WTC11 (cell line): ENCODE data around the gene NIFK. TPM values are rescaled to one million over a fixed set of nuclear protein-coding genes. Genes with fewer than 3 reads are reported as not detected.

Experiments
- ATAC-seq: fragments of 200-7000 bp; cut with Tn5 transposase; 2 replicates; pipeline ENCODE4 v1.10.0; 2021; ENCODE audit warnings: mild to moderate bottlenecking, moderate library complexity
- CTCF ChIA-PET: fragments of 300-600 bp; sonication (Branson Sonifier 250); formaldehyde crosslinking; loops from one replicate; lab custom pipeline; 2021; ENCODE audit warnings: antibody characterized with exemption; lab: Charles Lee
- POLR2A ChIA-PET: fragments of 350-600 bp; sonication (Branson Sonifier 250); formaldehyde crosslinking; loops from one replicate; lab custom pipeline; 2021; ENCODE audit warnings: antibody characterized with exemption; lab: Charles Lee
- DNase-seq: peaks from one replicate; pipeline ENCODE4 v3.0.0; 2021; ENCODE audit warnings: low spot score
- H3K27ac Mint-ChIP-seq: 2 replicates; pipeline ENCODE4 v1.8.0; 2021; ENCODE audit warnings: mixed read lengths
- H3K27me3 Mint-ChIP-seq: 2 replicates; pipeline ENCODE4 v1.8.0; 2021; ENCODE audit warnings: low read depth, mild to moderate bottlenecking, moderate library complexity, mixed read lengths
- H3K36me3 Mint-ChIP-seq: 2 replicates; pipeline ENCODE4 v1.8.0; 2021; ENCODE audit warnings: mixed read lengths
- H3K4me1 Mint-ChIP-seq: 2 replicates; pipeline ENCODE4 v1.8.0; 2022; ENCODE audit warnings: mixed read lengths
- H3K4me3 Mint-ChIP-seq: 2 replicates; pipeline ENCODE4 v1.8.0; 2021; ENCODE audit warnings: mild to moderate bottlenecking, moderate library complexity, mixed read lengths
- H3K9me3 Mint-ChIP-seq: 2 replicates; pipeline ENCODE4 v1.8.0; 2021; ENCODE audit warnings: mixed read lengths
- ESRRA ChIP-seq: sonication (generic); formaldehyde crosslinking; IDR thresholded peaks from 2 replicates; pipeline ENCODE4 v1.8.1; 2022; ENCODE audit warnings: mild to moderate bottlenecking, missing genetic modification reagents, borderline replicate concordance
- ETV6 ChIP-seq: sonication (generic); formaldehyde crosslinking; IDR thresholded peaks from 2 replicates; pipeline ENCODE4 v1.8.1; 2022; ENCODE audit warnings: mild to moderate bottlenecking, missing genetic modification reagents
- FOXJ3 ChIP-seq: sonication (generic); formaldehyde crosslinking; IDR thresholded peaks from 2 replicates; pipeline ENCODE4 v1.9.0; 2021; ENCODE audit warnings: missing genetic modification reagents, mild to moderate bottlenecking, borderline replicate concordance
- GABPB1 ChIP-seq: sonication (generic); formaldehyde crosslinking; IDR thresholded peaks from 2 replicates; pipeline ENCODE4 v1.8.1; 2023; ENCODE audit warnings: mild to moderate bottlenecking, missing genetic modification reagents
- JUN ChIP-seq: sonication (generic); formaldehyde crosslinking; IDR thresholded peaks from 2 replicates; pipeline ENCODE4 v1.8.0; 2023; ENCODE audit warnings: mild to moderate bottlenecking, missing genetic modification reagents
- NFE2L1 ChIP-seq: sonication (generic); formaldehyde crosslinking; IDR thresholded peaks from 2 replicates; pipeline ENCODE4 v1.8.1; 2023; ENCODE audit warnings: missing genetic modification reagents
- NR1H2 ChIP-seq: sonication (generic); formaldehyde crosslinking; IDR thresholded peaks from 2 replicates; pipeline ENCODE4 v1.9.0; 2021; ENCODE audit warnings: mild to moderate bottlenecking, moderate library complexity, missing genetic modification reagents
- PRRX2 ChIP-seq: fragments of 250-450 bp; sonication (Bioruptor Pico); IDR thresholded peaks from 2 replicates; pipeline ENCODE4 v1.8.0; 2021; ENCODE audit warnings: mild to moderate bottlenecking
- RELA ChIP-seq: sonication (generic); formaldehyde crosslinking; IDR thresholded peaks from 2 replicates; pipeline ENCODE4 v1.8.1; 2022; ENCODE audit warnings: missing genetic modification reagents, mild to moderate bottlenecking, borderline replicate concordance
- SOX15 ChIP-seq: fragments of 250-450 bp; sonication (Bioruptor Pico); IDR thresholded peaks from 2 replicates; pipeline ENCODE4 v1.9.0; 2021; ENCODE audit warnings: mild to moderate bottlenecking
- TEAD4 ChIP-seq: sonication (generic); formaldehyde crosslinking; IDR thresholded peaks from 2 replicates; pipeline ENCODE4 v1.8.0; 2022; ENCODE audit warnings: mild to moderate bottlenecking, missing genetic modification reagents
- ZNF138 ChIP-seq: sonication (generic); formaldehyde crosslinking; conservative IDR thresholded peaks from 2 replicates; pipeline ENCODE4 v1.8.1; 2022; ENCODE audit warnings: mild to moderate bottlenecking, moderate library complexity, missing genetic modification reagents
- ZNF671 ChIP-seq: fragments of 250-450 bp; sonication (Bioruptor Pico); IDR thresholded peaks from 2 replicates; pipeline ENCODE4 v1.8.0; 2021; ENCODE audit warnings: mild to moderate bottlenecking
- total RNA-seq: library from RNA; stranded (reverse); gene quantifications from 3 replicates; pipeline ENCODE4 v1.2.3, GENCODE V29; 2021
- TF ChIP-seq, protein P1 (sequence below): sonication (generic); formaldehyde crosslinking; conservative IDR thresholded peaks from 2 replicates; pipeline ENCODE4 v1.8.1; 2022; ENCODE audit warnings: mild to moderate bottlenecking, missing genetic modification reagents
- TF ChIP-seq, protein P2 (sequence below): sonication (generic); formaldehyde crosslinking; IDR thresholded peaks from 2 replicates; pipeline ENCODE4 v1.8.1; 2022; ENCODE audit warnings: low read depth, missing genetic modification reagents, borderline replicate concordance
- TF ChIP-seq, protein P3 (sequence below): fragments of 200-600 bp; IDR thresholded peaks from 2 replicates; pipeline ENCODE4 v1.8.0; 2022; ENCODE audit warnings: antibody characterized with exemption
- TF ChIP-seq, protein P4 (sequence below): fragments of 250-450 bp; sonication (Bioruptor Pico); IDR thresholded peaks from 2 replicates; pipeline ENCODE4 v1.9.0; 2021; ENCODE audit warnings: mild to moderate bottlenecking, borderline replicate concordance
- TF ChIP-seq, protein P5 (sequence below): sonication (generic); formaldehyde crosslinking; conservative IDR thresholded peaks from 2 replicates; pipeline ENCODE4 v1.8.1; 2023; ENCODE audit warnings: mild to moderate bottlenecking, low read depth, missing genetic modification reagents, moderate library complexity

NIFK gene
- total RNA-seq, 1 experiment from 2014 or later: 91.3 TPM

DNA sequence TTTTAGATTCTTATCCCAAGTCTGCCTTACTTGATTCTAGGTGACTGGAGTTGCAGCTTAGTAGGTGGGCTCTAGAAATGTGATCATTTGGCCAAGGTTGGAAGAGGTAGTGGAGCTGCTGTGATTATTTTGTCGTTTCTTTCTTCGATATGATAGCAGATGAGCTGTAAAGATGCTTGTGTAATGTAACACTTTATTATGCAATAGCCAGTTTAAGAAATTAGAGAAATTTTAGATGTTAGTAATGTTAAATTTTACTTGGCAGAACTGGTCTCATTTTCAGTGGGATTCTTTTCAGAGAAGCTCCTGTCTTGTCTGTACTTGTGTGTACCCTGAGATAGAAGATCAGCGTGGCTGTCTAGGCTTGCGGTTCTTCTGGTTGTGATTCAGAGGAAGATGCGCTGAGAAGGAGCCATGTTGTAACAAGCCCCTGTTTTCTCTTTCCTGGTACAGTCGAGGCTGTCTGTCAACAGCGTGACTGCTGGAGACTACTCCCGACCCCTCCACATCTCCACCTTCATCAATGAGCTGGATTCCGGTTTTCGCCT is 28.1 kb upstream of the NIFK start:
- Mint-ChIP-seq H3K4me1 (no peaks in the 10 kb centered on the region), H3K9me3 (no peaks in the 10 kb centered on the region), H3K27ac (no peak overlapping the region), H3K36me3 (peaks cover 81% of the 10 kb centered on the region), H3K4me3 (no peak overlapping the region), H3K27me3 (no peaks in the 10 kb centered on the region)
- TF ChIP-seq, protein P1, sequence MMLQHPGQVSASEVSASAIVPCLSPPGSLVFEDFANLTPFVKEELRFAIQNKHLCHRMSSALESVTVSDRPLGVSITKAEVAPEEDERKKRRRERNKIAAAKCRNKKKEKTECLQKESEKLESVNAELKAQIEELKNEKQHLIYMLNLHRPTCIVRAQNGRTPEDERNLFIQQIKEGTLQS: no peak
- TF ChIP-seq RELA (CRISPR knock-in tag): no peak
- no peak for TF ChIP-seq NR1H2
- TF ChIP-seq, protein P2, sequence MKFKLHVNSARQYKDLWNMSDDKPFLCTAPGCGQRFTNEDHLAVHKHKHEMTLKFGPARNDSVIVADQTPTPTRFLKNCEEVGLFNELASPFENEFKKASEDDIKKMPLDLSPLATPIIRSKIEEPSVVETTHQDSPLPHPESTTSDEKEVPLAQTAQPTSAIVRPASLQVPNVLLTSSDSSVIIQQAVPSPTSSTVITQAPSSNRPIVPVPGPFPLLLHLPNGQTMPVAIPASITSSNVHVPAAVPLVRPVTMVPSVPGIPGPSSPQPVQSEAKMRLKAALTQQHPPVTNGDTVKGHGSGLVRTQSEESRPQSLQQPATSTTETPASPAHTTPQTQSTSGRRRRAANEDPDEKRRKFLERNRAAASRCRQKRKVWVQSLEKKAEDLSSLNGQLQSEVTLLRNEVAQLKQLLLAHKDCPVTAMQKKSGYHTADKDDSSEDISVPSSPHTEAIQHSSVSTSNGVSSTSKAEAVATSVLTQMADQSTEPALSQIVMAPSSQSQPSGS (CRISPR knock-in tag): no peak
- no peak for TF ChIP-seq ESRRA (CRISPR knock-in tag)
- TF ChIP-seq FOXJ3 (CRISPR knock-in tag): no peak
- no peak for TF ChIP-seq PRRX2
- ATAC-seq: no peak
- ChIA-PET POLR2A (interaction anchor here (0.6 kb wide), 1 partner anchor 118 kb away, joined by 3 read pairs; no protein-coding TSS in a partner anchor), CTCF (no interaction called here)
- DNase-seq: no peak

DNA sequence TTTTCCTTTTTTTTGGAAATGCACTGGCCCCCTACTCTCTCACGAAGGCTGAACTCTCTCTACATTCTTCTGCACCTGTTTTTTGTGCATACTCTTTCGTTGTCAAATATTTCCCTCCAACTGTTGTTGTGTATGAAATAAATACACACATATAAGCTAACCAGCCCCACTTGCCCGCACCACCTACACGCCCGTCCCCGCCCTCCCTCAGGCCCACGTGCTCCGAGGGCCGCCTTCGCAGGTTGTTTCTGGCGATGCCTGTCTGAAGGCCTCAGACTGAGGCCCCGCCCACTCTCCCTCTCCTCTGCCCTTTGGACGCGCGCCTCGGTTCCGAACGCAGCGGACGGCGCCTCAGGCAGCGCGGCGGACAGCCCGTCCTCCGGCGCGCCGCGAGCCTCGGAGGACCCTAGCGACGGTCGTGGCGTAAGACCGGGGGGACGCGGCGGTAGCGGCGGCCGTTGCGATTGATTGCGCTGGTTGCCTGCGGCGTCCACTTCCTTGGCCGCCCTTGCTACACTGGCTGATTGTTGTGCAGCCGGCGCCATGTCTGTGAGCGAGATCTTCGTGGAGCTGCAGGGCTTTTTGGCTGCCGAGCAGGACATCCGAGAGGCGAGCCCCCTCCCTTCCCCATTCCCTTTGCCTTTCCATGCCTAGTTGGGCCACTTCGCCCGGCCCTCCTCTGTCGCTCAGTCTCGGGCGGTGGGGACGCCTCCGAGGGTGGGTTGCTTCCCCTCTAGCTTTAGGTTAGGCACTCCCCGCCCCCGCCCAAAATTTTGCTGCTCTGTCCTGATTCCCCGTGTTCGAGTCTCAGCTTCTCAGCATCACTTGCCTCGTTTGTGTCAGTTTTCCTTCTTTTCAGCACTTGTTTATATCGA is 18.8 kb upstream of the NIFK start, which contains the start of gene TSN:
Gene TSN (plus strand): TSS at position 415 of the 875 bp plus-strand sequence. CDS start 129 bp downstream, at position 544.
- peaks cover 12% of the 10 kb centered on the region for H3K4me1 Mint-ChIP-seq
- ChIA-PET POLR2A (interaction anchor here (0.6 to 1.4 kb wide), 3 partner anchors 19 to 670 kb away, joined by 3 to 4 read pairs (median 3); partner anchors contain the start of gene NIFK), CTCF (interaction anchor here (0.9 to 1.0 kb wide), 2 partner anchors 9 to 353 kb away, joined by 3 read pairs; no protein-coding TSS in a partner anchor)
- peak; percentile 97 for DNase-seq
- peaks cover 33% of the 10 kb centered on the region for H3K36me3 Mint-ChIP-seq
- ATAC-seq: peak; percentile 99
- H3K27ac Mint-ChIP-seq: peak within 1 kb of the TSS; percentile 98
- no peaks in the 10 kb centered on the region for H3K9me3 Mint-ChIP-seq
- H3K4me3 Mint-ChIP-seq: peak within 1 kb of the TSS; percentile 91
- H3K27me3 Mint-ChIP-seq: no peaks in the 10 kb centered on the region
- TF ChIP-seq, protein P3, sequence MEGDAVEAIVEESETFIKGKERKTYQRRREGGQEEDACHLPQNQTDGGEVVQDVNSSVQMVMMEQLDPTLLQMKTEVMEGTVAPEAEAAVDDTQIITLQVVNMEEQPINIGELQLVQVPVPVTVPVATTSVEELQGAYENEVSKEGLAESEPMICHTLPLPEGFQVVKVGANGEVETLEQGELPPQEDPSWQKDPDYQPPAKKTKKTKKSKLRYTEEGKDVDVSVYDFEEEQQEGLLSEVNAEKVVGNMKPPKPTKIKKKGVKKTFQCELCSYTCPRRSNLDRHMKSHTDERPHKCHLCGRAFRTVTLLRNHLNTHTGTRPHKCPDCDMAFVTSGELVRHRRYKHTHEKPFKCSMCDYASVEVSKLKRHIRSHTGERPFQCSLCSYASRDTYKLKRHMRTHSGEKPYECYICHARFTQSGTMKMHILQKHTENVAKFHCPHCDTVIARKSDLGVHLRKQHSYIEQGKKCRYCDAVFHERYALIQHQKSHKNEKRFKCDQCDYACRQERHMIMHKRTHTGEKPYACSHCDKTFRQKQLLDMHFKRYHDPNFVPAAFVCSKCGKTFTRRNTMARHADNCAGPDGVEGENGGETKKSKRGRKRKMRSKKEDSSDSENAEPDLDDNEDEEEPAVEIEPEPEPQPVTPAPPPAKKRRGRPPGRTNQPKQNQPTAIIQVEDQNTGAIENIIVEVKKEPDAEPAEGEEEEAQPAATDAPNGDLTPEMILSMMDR: no peak
- TF ChIP-seq RELA (CRISPR knock-in tag): no peak
- 0 out of 2 replicates have a peak, but pooled peaks have one; percentile 44 for TF ChIP-seq ETV6 (CRISPR knock-in tag)
- TF ChIP-seq, protein P4, sequence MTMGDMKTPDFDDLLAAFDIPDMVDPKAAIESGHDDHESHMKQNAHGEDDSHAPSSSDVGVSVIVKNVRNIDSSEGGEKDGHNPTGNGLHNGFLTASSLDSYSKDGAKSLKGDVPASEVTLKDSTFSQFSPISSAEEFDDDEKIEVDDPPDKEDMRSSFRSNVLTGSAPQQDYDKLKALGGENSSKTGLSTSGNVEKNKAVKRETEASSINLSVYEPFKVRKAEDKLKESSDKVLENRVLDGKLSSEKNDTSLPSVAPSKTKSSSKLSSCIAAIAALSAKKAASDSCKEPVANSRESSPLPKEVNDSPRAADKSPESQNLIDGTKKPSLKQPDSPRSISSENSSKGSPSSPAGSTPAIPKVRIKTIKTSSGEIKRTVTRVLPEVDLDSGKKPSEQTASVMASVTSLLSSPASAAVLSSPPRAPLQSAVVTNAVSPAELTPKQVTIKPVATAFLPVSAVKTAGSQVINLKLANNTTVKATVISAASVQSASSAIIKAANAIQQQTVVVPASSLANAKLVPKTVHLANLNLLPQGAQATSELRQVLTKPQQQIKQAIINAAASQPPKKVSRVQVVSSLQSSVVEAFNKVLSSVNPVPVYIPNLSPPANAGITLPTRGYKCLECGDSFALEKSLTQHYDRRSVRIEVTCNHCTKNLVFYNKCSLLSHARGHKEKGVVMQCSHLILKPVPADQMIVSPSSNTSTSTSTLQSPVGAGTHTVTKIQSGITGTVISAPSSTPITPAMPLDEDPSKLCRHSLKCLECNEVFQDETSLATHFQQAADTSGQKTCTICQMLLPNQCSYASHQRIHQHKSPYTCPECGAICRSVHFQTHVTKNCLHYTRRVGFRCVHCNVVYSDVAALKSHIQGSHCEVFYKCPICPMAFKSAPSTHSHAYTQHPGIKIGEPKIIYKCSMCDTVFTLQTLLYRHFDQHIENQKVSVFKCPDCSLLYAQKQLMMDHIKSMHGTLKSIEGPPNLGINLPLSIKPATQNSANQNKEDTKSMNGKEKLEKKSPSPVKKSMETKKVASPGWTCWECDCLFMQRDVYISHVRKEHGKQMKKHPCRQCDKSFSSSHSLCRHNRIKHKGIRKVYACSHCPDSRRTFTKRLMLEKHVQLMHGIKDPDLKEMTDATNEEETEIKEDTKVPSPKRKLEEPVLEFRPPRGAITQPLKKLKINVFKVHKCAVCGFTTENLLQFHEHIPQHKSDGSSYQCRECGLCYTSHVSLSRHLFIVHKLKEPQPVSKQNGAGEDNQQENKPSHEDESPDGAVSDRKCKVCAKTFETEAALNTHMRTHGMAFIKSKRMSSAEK: no peak
- no peak for TF ChIP-seq TEAD4
- TF ChIP-seq, protein P2 (CRISPR knock-in tag): no peak
- 0 out of 2 replicates have a peak, but pooled peaks have one; percentile 50 for TF ChIP-seq JUN
- TF ChIP-seq, protein P5, sequence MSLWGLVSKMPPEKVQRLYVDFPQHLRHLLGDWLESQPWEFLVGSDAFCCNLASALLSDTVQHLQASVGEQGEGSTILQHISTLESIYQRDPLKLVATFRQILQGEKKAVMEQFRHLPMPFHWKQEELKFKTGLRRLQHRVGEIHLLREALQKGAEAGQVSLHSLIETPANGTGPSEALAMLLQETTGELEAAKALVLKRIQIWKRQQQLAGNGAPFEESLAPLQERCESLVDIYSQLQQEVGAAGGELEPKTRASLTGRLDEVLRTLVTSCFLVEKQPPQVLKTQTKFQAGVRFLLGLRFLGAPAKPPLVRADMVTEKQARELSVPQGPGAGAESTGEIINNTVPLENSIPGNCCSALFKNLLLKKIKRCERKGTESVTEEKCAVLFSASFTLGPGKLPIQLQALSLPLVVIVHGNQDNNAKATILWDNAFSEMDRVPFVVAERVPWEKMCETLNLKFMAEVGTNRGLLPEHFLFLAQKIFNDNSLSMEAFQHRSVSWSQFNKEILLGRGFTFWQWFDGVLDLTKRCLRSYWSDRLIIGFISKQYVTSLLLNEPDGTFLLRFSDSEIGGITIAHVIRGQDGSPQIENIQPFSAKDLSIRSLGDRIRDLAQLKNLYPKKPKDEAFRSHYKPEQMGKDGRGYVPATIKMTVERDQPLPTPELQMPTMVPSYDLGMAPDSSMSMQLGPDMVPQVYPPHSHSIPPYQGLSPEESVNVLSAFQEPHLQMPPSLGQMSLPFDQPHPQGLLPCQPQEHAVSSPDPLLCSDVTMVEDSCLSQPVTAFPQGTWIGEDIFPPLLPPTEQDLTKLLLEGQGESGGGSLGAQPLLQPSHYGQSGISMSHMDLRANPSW (CRISPR knock-in tag): no peak
- TF ChIP-seq ZNF138: no peak
- TF ChIP-seq NFE2L1 (CRISPR knock-in tag): no peak
- no peak for TF ChIP-seq ZNF671 (CRISPR knock-in tag)
- no peak for TF ChIP-seq SOX15 (CRISPR knock-in tag)
- peak; percentile 93 for TF ChIP-seq GABPB1 (CRISPR knock-in tag)
